Osteocyte (in vitro differentiated cells): Measurements from ENCODE around the gene CRIP3. TPM values are rescaled to one million over a fixed set of nuclear protein-coding genes. Genes with fewer than 3 reads are reported as not detected.

ENCODE experiments used
- DNase-seq: peaks from one replicate; pipeline ENCODE4 v3.0.0; 2021; ENCODE audit warnings: mixed read lengths; ENCODE audit not compliant: unreplicated experiment; ENCODE audit errors: extremely low spot score
- H3K27ac Mint-ChIP-seq: one replicate; pipeline ENCODE4 v1.8.0; 2021; ENCODE audit warnings: mild to moderate bottlenecking, mixed read lengths; ENCODE audit not compliant: unreplicated experiment
- H3K27me3 Mint-ChIP-seq: one replicate; pipeline ENCODE4 v1.8.0; 2021; ENCODE audit warnings: mixed read lengths; ENCODE audit not compliant: unreplicated experiment
- H3K36me3 Mint-ChIP-seq: one replicate; pipeline ENCODE4 v1.8.0; 2021; ENCODE audit warnings: mixed read lengths; ENCODE audit not compliant: unreplicated experiment
- H3K4me1 Mint-ChIP-seq: one replicate; pipeline ENCODE4 v1.8.0; 2021; ENCODE audit warnings: mixed read lengths; ENCODE audit not compliant: unreplicated experiment
- H3K4me3 Mint-ChIP-seq: one replicate; pipeline ENCODE4 v1.8.0; 2021; ENCODE audit warnings: mild to moderate bottlenecking, moderate library complexity, mixed read lengths; ENCODE audit not compliant: unreplicated experiment
- H3K9me3 Mint-ChIP-seq: one replicate; pipeline ENCODE4 v1.8.0; 2021; ENCODE audit warnings: mixed read lengths; ENCODE audit not compliant: unreplicated experiment
- CTCF ChIP-seq: fragments of 200-600 bp; sonication (generic); IDR thresholded peaks from 2 replicates; pipeline ENCODE4 v1.5.0; 2021; ENCODE audit warnings: antibody characterized with exemption, mild to moderate bottlenecking, moderate library complexity
- total RNA-seq: library from RNA; stranded (reverse); gene quantifications from 2 replicates; pipeline ENCODE4 v1.2.1, GENCODE V29; 2021

The CRIP3 gene
- total RNA-seq, 1 donor from 2014 or later: 1.8 TPM

- no peaks in the 10 kb centered on the region for H3K27me3 Mint-ChIP-seq
- H3K27ac Mint-ChIP-seq: no peak overlapping the region
- H3K36me3 Mint-ChIP-seq: peaks cover 45% of the 10 kb centered on the region
- no peaks in the 10 kb centered on the region for H3K9me3 Mint-ChIP-seq
- TF ChIP-seq CTCF: no peak
- H3K4me1 Mint-ChIP-seq: no peaks in the 10 kb centered on the region
- DNase-seq: no peak
- no peak overlapping the region for H3K4me3 Mint-ChIP-seq
These were observed 30.5 kb upstream of the CRIP3 start for GRCh38 chr6:43339168-43339567.

GRCh38 chr6:43338243-43338642 is 29.6 kb upstream of the CRIP3 start:
- Mint-ChIP-seq H3K27me3 (no peaks in the 10 kb centered on the region), H3K36me3 (peaks cover 45% of the 10 kb centered on the region), H3K27ac (no peak overlapping the region), H3K9me3 (no peaks in the 10 kb centered on the region), H3K4me3 (no peak overlapping the region), H3K4me1 (no peaks in the 10 kb centered on the region)
- no peak for TF ChIP-seq CTCF
- no peak for DNase-seq

- Mint-ChIP-seq H3K4me3 (no peak overlapping the region), H3K4me1 (no peaks in the 10 kb centered on the region), H3K36me3 (peaks cover 30% of the 10 kb centered on the region), H3K27me3 (no peaks in the 10 kb centered on the region), H3K9me3 (no peaks in the 10 kb centered on the region), H3K27ac (no peak overlapping the region)
- no peak for TF ChIP-seq CTCF
- no peak for DNase-seq
These were observed 27.8 kb upstream of the CRIP3 start for GRCh38 chr6:43336382-43336781.

GRCh38 chr6:43335469-43335868 is 26.8 kb upstream of the CRIP3 start:
- H3K27me3 Mint-ChIP-seq: no peaks in the 10 kb centered on the region
- H3K27ac Mint-ChIP-seq: no peak overlapping the region
- no peak for DNase-seq
- no peaks in the 10 kb centered on the region for H3K4me1 Mint-ChIP-seq
- no peaks in the 10 kb centered on the region for H3K9me3 Mint-ChIP-seq
- no peak for TF ChIP-seq CTCF
- no peak overlapping the region for H3K4me3 Mint-ChIP-seq
- H3K36me3 Mint-ChIP-seq: peaks cover 22% of the 10 kb centered on the region

GRCh38 chr6:43334466-43335095 is 26.0 kb upstream of the CRIP3 start:
- Mint-ChIP-seq H3K27ac (no peak overlapping the region), H3K27me3 (no peaks in the 10 kb centered on the region)

More at GRCh38 chr6:43334466-43335095, 26.0 kb upstream of the CRIP3 start:
- H3K9me3 Mint-ChIP-seq: no peaks in the 10 kb centered on the region
- TF ChIP-seq CTCF: peak; percentile 74
- no peak for DNase-seq
- no peaks in the 10 kb centered on the region for H3K4me1 Mint-ChIP-seq
- H3K4me3 Mint-ChIP-seq: no peak overlapping the region
- H3K36me3 Mint-ChIP-seq: peaks cover 16% of the 10 kb centered on the region
